PC-3 (cell line): ENCODE measurements around the gene MTNR1A.

Experiments used
- EZH2 ChIP-seq: fragments of 300-600 bp; sonication (generic); IDR thresholded peaks from one replicate; pipeline ENCODE4 v1.6.1; 2017; ENCODE audit warnings: antibody characterized with exemption, mild to moderate bottlenecking, low read length; ENCODE audit not compliant: unreplicated experiment
- TF ChIP-seq, protein P1 (sequence below): fragments of 300-600 bp; sonication (generic); conservative IDR thresholded peaks from 2 replicates; pipeline ENCODE4 v1.5.1; 2017; ENCODE audit warnings: antibody characterized with exemption, low read depth, mild to moderate bottlenecking, low read length

GRCh38 chr4:186580669-186581068 is 25.3 kb upstream of the MTNR1A start:
- TF ChIP-seq, protein P1, sequence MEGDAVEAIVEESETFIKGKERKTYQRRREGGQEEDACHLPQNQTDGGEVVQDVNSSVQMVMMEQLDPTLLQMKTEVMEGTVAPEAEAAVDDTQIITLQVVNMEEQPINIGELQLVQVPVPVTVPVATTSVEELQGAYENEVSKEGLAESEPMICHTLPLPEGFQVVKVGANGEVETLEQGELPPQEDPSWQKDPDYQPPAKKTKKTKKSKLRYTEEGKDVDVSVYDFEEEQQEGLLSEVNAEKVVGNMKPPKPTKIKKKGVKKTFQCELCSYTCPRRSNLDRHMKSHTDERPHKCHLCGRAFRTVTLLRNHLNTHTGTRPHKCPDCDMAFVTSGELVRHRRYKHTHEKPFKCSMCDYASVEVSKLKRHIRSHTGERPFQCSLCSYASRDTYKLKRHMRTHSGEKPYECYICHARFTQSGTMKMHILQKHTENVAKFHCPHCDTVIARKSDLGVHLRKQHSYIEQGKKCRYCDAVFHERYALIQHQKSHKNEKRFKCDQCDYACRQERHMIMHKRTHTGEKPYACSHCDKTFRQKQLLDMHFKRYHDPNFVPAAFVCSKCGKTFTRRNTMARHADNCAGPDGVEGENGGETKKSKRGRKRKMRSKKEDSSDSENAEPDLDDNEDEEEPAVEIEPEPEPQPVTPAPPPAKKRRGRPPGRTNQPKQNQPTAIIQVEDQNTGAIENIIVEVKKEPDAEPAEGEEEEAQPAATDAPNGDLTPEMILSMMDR = no peak
- no peak for TF ChIP-seq EZH2
